Chondrocyte (in vitro differentiated cells): ENCODE data around the gene SLIT3. TPM values are rescaled to one million over a fixed set of nuclear protein-coding genes. Genes with fewer than 3 reads are reported as not detected.

ENCODE experiments used
- DNase-seq: peaks from one replicate; pipeline ENCODE4 v3.0.0; 2021; ENCODE audit warnings: mixed read lengths, low spot score
- H3K27ac Mint-ChIP-seq: one replicate; pipeline ENCODE4 v1.8.0; 2021; ENCODE audit warnings: mild to moderate bottlenecking, moderate library complexity, mixed read lengths; ENCODE audit not compliant: unreplicated experiment
- H3K27me3 Mint-ChIP-seq: 2 replicates; pipeline ENCODE4 v1.8.0; 2021; ENCODE audit warnings: low read depth, mixed read lengths
- H3K36me3 Mint-ChIP-seq: 2 replicates; pipeline ENCODE4 v1.8.0; 2021; ENCODE audit warnings: low read depth, mixed read lengths
- H3K4me1 Mint-ChIP-seq: 2 replicates; pipeline ENCODE4 v1.8.0; 2021; ENCODE audit warnings: low read depth, mild to moderate bottlenecking, mixed read lengths
- H3K4me3 Mint-ChIP-seq: one replicate; pipeline ENCODE4 v1.8.0; 2021; ENCODE audit warnings: mild to moderate bottlenecking, moderate library complexity, mixed read lengths; ENCODE audit not compliant: unreplicated experiment
- H3K9me3 Mint-ChIP-seq: 2 replicates; pipeline ENCODE4 v1.8.0; 2021; ENCODE audit warnings: low read depth, mixed read lengths
- CTCF ChIP-seq: fragments of 200-600 bp; sonication (generic); IDR thresholded peaks from 2 replicates; pipeline ENCODE4 v1.5.0; 2021; ENCODE audit warnings: antibody characterized with exemption, mild to moderate bottlenecking, moderate library complexity
- total RNA-seq: library from RNA; stranded (reverse); gene quantifications from 3 replicates; pipeline ENCODE4 v1.2.1, GENCODE V29; 2021

SLIT3 gene
- total RNA-seq, 1 donor from 2014 or later: 116 TPM

- no peaks in the 10 kb centered on the region for H3K27me3 Mint-ChIP-seq
- peaks cover 8% of the 10 kb centered on the region for H3K4me1 Mint-ChIP-seq
- H3K9me3 Mint-ChIP-seq: no peaks in the 10 kb centered on the region
- H3K27ac Mint-ChIP-seq: no peak overlapping the region
- TF ChIP-seq CTCF: no peak
- no peaks in the 10 kb centered on the region for H3K36me3 Mint-ChIP-seq
- no peak overlapping the region for H3K4me3 Mint-ChIP-seq
- no peak for DNase-seq
Observed at GRCh38 chr5:168948746-168949145, 352.2 kb downstream of the SLIT3 start.

GRCh38 chr5:168947212-168947868, 353.6 kb downstream of the SLIT3 start:
- Mint-ChIP-seq H3K9me3 (no peaks in the 10 kb centered on the region), H3K27me3 (no peaks in the 10 kb centered on the region), H3K4me3 (no peak overlapping the region), H3K27ac (no peak overlapping the region), H3K36me3 (no peaks in the 10 kb centered on the region), H3K4me1 (peaks cover 8% of the 10 kb centered on the region)
- TF ChIP-seq CTCF: peak; percentile 90
- no peak for DNase-seq

GRCh38 chr5:168946363-168946762, 354.6 kb downstream of the SLIT3 start:
- TF ChIP-seq CTCF: no peak
- Mint-ChIP-seq H3K27ac (no peak overlapping the region), H3K9me3 (no peaks in the 10 kb centered on the region), H3K27me3 (no peaks in the 10 kb centered on the region), H3K36me3 (no peaks in the 10 kb centered on the region), H3K4me1 (peaks cover 8% of the 10 kb centered on the region), H3K4me3 (no peak overlapping the region)
- DNase-seq: no peak

GRCh38 chr5:168944004-168944403, 356.9 kb downstream of the SLIT3 start:
- Mint-ChIP-seq H3K36me3 (no peaks in the 10 kb centered on the region), H3K4me1 (peaks cover 8% of the 10 kb centered on the region), H3K27me3 (no peaks in the 10 kb centered on the region), H3K4me3 (no peak overlapping the region), H3K9me3 (no peaks in the 10 kb centered on the region), H3K27ac (no peak overlapping the region)
- no peak for DNase-seq
- no peak for TF ChIP-seq CTCF

- H3K4me3 Mint-ChIP-seq: no peak overlapping the region
Observed at GRCh38 chr5:168943091-168943884, 357.7 kb downstream of the SLIT3 start.

More at GRCh38 chr5:168943091-168943884, 357.7 kb downstream of the SLIT3 start:
- Mint-ChIP-seq H3K36me3 (no peaks in the 10 kb centered on the region), H3K4me1 (peaks cover 8% of the 10 kb centered on the region), H3K27ac (no peak overlapping the region), H3K27me3 (no peaks in the 10 kb centered on the region), H3K9me3 (no peaks in the 10 kb centered on the region)
- DNase-seq: no peak
- no peak for TF ChIP-seq CTCF
